CD1c-positive myeloid dendritic cell (primary cell): ENCODE data around the gene CELSR1.

Experiments
- DNase-seq: peaks from one replicate; pipeline ENCODE4 v3.0.0-alpha.2; 2016; ENCODE audit errors: extremely low spot score

Gene CELSR1

GRCh38 chr22:46380069-46380468, 157.4 kb downstream of the CELSR1 start:
- DNase-seq, result no peak

- DNase-seq, result no peak
Measured at GRCh38 chr22:46379066-46379930, 158.1 kb downstream of the CELSR1 start.

- no peak for DNase-seq
Measured at GRCh38 chr22:46378426-46379065, 158.9 kb downstream of the CELSR1 start.

- no peak for DNase-seq
Measured at GRCh38 chr22:46377525-46378425, 159.6 kb downstream of the CELSR1 start.

- DNase-seq, result no peak
Measured at GRCh38 chr22:46376908-46377524, 160.4 kb downstream of the CELSR1 start.

- no peak for DNase-seq
Measured at GRCh38 chr22:46376111-46376510, 161.3 kb downstream of the CELSR1 start.

GRCh38 chr22:46374663-46375474, 162.6 kb downstream of the CELSR1 start:
- no peak for DNase-seq

GRCh38 chr22:46373921-46374662, 163.3 kb downstream of the CELSR1 start:
- DNase-seq, result peak; percentile 3

GRCh38 chr22:46373159-46373558, 164.3 kb downstream of the CELSR1 start:
- DNase-seq, result no peak

- no peak for DNase-seq
Measured at GRCh38 chr22:46372686-46373085, 164.7 kb downstream of the CELSR1 start.

GRCh38 chr22:46371623-46372226, 165.7 kb downstream of the CELSR1 start:
- DNase-seq, result no peak

- no peak for DNase-seq
Measured at GRCh38 chr22:46370584-46371291, 166.7 kb downstream of the CELSR1 start.

GRCh38 chr22:46369716-46370583, 167.5 kb downstream of the CELSR1 start:
- DNase-seq, result no peak

GRCh38 chr22:46368871-46369715, 168.3 kb downstream of the CELSR1 start:
- DNase-seq, result no peak

GRCh38 chr22:46368422-46368821, 169.0 kb downstream of the CELSR1 start:
- DNase-seq, result no peak

- DNase-seq, result peak; percentile 67
Measured at GRCh38 chr22:46367707-46368191, 169.7 kb downstream of the CELSR1 start.
